Ascending aorta (tissue), 2 donors: ENCODE data around the gene MRC2. TPM values are rescaled to one million over a fixed set of nuclear protein-coding genes. Genes with fewer than 3 reads are reported as not detected.

Experiments
- DNase-seq, 2 donors: peaks; one replicate each; pipeline ENCODE4 v3.0.0-alpha.2; 2019; ENCODE audit warnings: low spot score in 2 of 2
- H3K27ac ChIP-seq, 2 donors: fragments of 200-600 bp; sonication (generic); one replicate each; pipeline ENCODE4 v1.5.1; 2016 to 2017; ENCODE audit warnings: mild to moderate bottlenecking in 1 of 2
- H3K27me3 ChIP-seq: fragments of 200-600 bp; sonication (generic); one replicate; pipeline ENCODE4 v1.5.1; 2017
- H3K36me3 ChIP-seq, 2 donors: fragments of 200-600 bp; sonication (generic); one replicate each; pipeline ENCODE4 v1.5.1; 2016
- H3K4me1 ChIP-seq, 2 donors: fragments of 200-600 bp; sonication (generic); one replicate each; pipeline ENCODE4 v1.5.1; 2016 to 2017; ENCODE audit warnings: mild to moderate bottlenecking in 1 of 2
- H3K4me3 ChIP-seq, 2 donors: fragments of 200-600 bp; sonication (generic); one replicate each; pipeline ENCODE4 v1.5.1; 2016 to 2017; ENCODE audit warnings: mild to moderate bottlenecking in 1 of 2
- H3K9me3 ChIP-seq, 2 donors: fragments of 200-600 bp; sonication (generic); one replicate each; pipeline ENCODE4 v1.5.1; 2016
- intact Hi-C: fragments of 100-400 bp; cut with DNase I; formaldehyde crosslinking; loops from one replicate; pipeline ENCODE4 v1.15.1; 2023
- total RNA-seq: library from RNA; depleted of rRNA; stranded (reverse); fragments of >200 nt; gene quantifications from one replicate; pipeline ENCODE4 v1.1.0, GENCODE V29; 2016
- TF ChIP-seq, protein P1 (sequence below), 3 experiments: fragments of 200-600 bp in 2 of 3; fragments of 450-650 bp in 1 of 3; sonication (generic) in 2 of 3; IDR thresholded peaks; one replicate each; pipeline ENCODE4 v1.5.1; 2016 to 2019; ENCODE audit warnings: antibody characterized with exemption in 3 of 3, mild to moderate bottlenecking in 1 of 3, moderate library complexity in 1 of 3

MRC2 gene
- total RNA-seq, 1 donor from 2014 or later, result 147 TPM

DNA sequence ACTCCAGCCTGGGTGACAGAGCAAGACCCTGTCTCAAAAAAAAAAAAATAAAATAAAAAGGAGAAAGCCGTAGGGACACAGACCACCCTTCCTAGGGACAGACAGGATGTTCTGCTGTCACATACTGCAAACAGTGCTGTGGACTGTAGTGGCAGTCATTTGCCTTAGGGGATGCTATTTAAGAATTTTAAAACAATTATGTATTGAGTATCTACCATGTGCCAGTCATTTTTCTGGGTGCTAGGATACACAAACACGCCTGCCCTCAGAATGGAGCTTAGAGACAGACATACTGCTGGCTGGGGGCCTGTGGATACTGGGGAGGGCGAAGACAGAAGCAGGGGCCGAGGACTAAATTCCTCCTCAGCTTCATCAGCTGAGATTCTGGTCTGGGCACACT is 45.5 kb downstream of the MRC2 start:
- intact Hi-C loops, result loop anchor here (10.0 kb wide), 1 partner anchor 108 kb away; no protein-coding TSS in a partner anchor

DNA sequence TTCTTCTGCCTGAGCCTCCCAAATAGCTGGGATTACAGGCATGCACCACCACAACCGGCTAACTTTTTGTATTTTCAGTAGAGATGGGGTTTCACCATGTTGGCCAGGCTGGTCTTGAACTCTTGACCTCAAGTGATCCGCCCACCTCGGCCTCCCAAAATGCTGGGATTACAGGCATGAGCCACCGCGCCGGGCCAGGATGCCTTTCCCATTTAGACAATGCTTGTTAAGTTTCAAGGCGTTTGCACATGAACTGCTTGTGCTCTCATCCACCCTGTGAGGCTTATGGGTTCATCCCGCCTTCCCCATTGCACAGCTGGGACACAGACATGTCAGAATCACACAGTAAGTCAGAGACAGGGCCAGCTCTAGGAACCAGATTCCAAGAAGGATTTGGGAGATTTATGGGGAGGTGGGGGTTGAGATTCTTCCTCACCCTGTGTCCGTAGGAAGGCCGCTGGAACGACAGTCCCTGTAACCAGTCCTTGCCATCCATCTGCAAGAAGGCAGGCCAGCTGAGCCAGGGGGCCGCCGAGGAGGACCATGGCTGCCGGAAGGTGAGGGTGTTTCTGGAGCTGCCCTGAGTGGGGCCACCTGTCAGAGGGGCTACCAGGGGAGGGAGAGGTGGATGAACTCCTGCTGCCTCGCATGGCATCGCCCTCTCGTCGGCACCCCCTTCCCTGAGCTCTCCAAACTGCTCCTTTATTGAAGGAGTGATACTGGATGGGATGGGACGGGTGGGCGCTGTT is 46.3 kb downstream of the MRC2 start:
- Histone ChIP-seq H3K4me3 (no peak overlapping the region), H3K27ac (no peak overlapping the region), H3K27me3 (no peaks in the 10 kb centered on the region), H3K9me3 (no peaks in the 10 kb centered on the region), H3K4me1 (peaks cover 7 to 15% of the 10 kb centered on the region in 2 donors), H3K36me3 (peaks cover 16 to 46% of the 10 kb centered on the region in 2 donors)
- TF ChIP-seq, protein P1, sequence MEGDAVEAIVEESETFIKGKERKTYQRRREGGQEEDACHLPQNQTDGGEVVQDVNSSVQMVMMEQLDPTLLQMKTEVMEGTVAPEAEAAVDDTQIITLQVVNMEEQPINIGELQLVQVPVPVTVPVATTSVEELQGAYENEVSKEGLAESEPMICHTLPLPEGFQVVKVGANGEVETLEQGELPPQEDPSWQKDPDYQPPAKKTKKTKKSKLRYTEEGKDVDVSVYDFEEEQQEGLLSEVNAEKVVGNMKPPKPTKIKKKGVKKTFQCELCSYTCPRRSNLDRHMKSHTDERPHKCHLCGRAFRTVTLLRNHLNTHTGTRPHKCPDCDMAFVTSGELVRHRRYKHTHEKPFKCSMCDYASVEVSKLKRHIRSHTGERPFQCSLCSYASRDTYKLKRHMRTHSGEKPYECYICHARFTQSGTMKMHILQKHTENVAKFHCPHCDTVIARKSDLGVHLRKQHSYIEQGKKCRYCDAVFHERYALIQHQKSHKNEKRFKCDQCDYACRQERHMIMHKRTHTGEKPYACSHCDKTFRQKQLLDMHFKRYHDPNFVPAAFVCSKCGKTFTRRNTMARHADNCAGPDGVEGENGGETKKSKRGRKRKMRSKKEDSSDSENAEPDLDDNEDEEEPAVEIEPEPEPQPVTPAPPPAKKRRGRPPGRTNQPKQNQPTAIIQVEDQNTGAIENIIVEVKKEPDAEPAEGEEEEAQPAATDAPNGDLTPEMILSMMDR (IDR thresholded peaks at IDR 0.05), result no peak
- intact Hi-C loops, result loop anchor here (10.0 kb wide), 1 partner anchor 109 kb away; no protein-coding TSS in a partner anchor
- no peak for DNase-seq

More for the DNA sequence above, 45.5 kb downstream of the MRC2 start:
- peaks cover 7 to 15% of the 10 kb centered on the region in 2 donors for H3K4me1 ChIP-seq
- no peak for DNase-seq
- no peak overlapping the region for H3K27ac ChIP-seq
- H3K4me3 ChIP-seq, result no peak overlapping the region
- TF ChIP-seq, protein P1 (IDR thresholded peaks at IDR 0.05), result no peak
- H3K9me3 ChIP-seq, result no peaks in the 10 kb centered on the region
- no peaks in the 10 kb centered on the region for H3K27me3 ChIP-seq
- H3K36me3 ChIP-seq, result peaks cover 16 to 44% of the 10 kb centered on the region in 2 donors

DNA sequence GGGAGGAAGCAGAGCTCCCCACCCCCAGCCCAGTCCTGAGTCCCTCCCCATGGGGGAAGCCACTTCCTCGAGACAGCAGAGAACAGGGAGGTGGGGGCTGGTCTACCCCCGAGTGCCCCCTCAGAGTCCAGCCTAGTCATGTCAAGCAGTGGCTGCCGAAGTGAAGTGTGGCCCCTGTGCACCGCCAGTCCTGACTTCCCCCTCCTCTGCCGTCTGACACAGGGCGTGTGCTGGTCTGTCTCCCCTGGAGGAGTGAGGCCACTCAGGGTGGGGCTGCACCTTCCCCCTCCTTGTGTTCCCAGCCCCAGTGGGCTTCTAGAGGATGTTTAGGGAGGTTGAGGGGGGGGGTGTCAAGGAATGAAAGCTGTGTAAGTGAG is 46.9 kb downstream of the MRC2 start:
- no peak overlapping the region for H3K4me3 ChIP-seq
- intact Hi-C loops, result loop anchor here (10.0 kb wide), 1 partner anchor 110 kb away; no protein-coding TSS in a partner anchor
- no peaks in the 10 kb centered on the region for H3K9me3 ChIP-seq
- DNase-seq, result no peak
- H3K4me1 ChIP-seq, result peaks cover 7 to 15% of the 10 kb centered on the region in 2 donors
- no peaks in the 10 kb centered on the region for H3K27me3 ChIP-seq
- H3K27ac ChIP-seq, result peak overlapping the region; percentile 46 to 55
- H3K36me3 ChIP-seq, result peaks cover 16 to 45% of the 10 kb centered on the region in 2 donors
- TF ChIP-seq, protein P1 (IDR thresholded peaks at IDR 0.05), result no peak

DNA sequence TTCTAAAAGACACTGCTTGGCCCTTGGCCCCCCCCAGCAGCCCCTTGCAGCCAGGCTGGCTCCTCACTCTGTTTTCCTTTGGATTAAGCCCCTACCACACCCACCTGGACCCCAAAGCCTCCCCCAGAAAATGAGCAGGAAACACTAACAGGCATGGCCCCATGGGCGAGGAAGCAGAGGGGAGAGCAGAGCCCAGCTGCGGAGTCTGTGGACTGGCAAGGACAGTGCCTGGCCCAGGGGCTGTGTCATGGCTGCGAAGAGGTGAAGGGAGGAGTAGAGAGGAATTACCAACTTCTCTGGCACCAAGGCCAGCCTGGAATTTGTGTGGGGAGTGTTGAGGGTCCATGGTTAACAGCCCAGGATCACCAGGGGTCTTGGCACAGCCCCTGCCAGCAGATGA is 47.4 kb downstream of the MRC2 start:
- TF ChIP-seq, protein P1 (IDR thresholded peaks at IDR 0.05), result no peak
- no peak for DNase-seq
- no peaks in the 10 kb centered on the region for H3K9me3 ChIP-seq
- H3K4me1 ChIP-seq, result peaks cover 7 to 15% of the 10 kb centered on the region in 2 donors
- H3K36me3 ChIP-seq, result peaks cover 16 to 43% of the 10 kb centered on the region in 2 donors
- intact Hi-C loops, result loop anchor here (10.0 kb wide), 1 partner anchor 110 kb away; no protein-coding TSS in a partner anchor
- no peaks in the 10 kb centered on the region for H3K27me3 ChIP-seq
- peak overlapping the region; percentile 46 to 55 for H3K27ac ChIP-seq
- no peak overlapping the region for H3K4me3 ChIP-seq

DNA sequence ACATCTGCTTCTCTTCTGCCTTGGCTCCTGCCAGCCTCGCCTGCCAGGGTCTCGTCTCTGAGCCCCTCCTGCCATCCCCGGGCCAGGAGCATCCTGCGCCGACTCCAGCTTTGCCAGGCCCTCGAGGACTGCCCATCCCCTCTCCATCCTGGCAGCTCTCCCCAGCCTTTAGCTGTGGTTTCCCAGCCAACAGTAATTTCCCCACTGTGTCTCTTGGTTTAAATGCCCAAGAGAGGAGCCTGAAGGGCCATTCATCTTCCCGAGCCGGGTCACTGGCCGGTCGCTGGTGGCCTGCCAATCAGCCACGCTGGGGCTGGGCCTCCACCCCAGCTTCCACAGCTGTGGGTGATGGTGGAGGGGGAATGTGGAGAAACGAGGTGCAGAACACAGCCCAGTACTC is 47.8 kb downstream of the MRC2 start:
- Histone ChIP-seq H3K27ac (peak overlapping the region; percentile 46 to 55), H3K9me3 (no peaks in the 10 kb centered on the region), H3K4me1 (peaks cover 7 to 15% of the 10 kb centered on the region in 2 donors), H3K27me3 (no peaks in the 10 kb centered on the region), H3K36me3 (peaks cover 13 to 42% of the 10 kb centered on the region in 2 donors), H3K4me3 (no peak overlapping the region)
- TF ChIP-seq, protein P1 (IDR thresholded peaks at IDR 0.05), result no peak
- no peak for DNase-seq
- intact Hi-C loops, result loop anchor here (10.0 kb wide), 1 partner anchor 110 kb away; no protein-coding TSS in a partner anchor
